ENCODE data around the gene SERPINB13.

Gene SERPINB13

DNA sequence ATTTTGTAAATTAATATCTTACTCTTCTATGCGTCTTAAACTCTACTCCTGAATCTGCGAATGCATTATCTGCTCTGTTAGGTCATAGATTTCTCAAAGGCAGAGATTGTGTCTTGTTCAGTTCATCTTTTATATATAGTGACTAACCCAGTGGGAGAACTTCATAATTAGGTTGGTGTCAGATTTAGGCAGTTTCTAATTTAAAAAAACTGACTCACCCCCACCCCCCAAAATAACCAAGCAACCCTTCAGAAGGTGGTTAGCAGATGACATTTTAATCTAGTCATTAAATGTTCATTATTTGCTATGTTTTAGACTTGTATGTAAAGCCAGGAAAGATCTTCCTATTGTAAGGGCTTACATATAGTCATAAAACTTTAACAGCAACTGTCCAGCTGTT is 34.6 kb upstream of the SERPINB13 start:
- Histone ChIP-seq H3K4me2 (ENCODE audit: insufficient read depth, low read length) (no peak overlapping the region), H3K9ac (ENCODE audit: low read depth, low read length) (no peak overlapping the region), H2AFZ (ENCODE audit: low read depth, low read length) (no peak overlapping the region), H3K9me3 (ENCODE audit: insufficient read depth, low read length, severe bottlenecking) (no peaks in the 10 kb centered on the region), H4K20me1 (ENCODE audit: insufficient read depth, low read length) (no peaks in the 10 kb centered on the region), H3K4me3 (ENCODE audit: low read depth in 1 of 2, low read length in 2 of 2) (no peak overlapping the region), H3K36me3 (ENCODE audit: insufficient read depth, low read length) (no peaks in the 10 kb centered on the region), H3K79me2 (ENCODE audit: insufficient read depth, low read length) (no peaks in the 10 kb centered on the region), H3K27me3 (ENCODE audit: insufficient read depth, low read length, poor library complexity) (peaks cover 40% of the 10 kb centered on the region), H3K27ac (ENCODE audit: low read length) (no peak overlapping the region), H3K4me1 (ENCODE audit: insufficient read depth, low read length) (no peaks in the 10 kb centered on the region)
- DNase-seq (no peak), ATAC-seq (ENCODE audit: insufficient read depth, low read depth) (no peak)
- TF ChIP-seq, protein P1, sequence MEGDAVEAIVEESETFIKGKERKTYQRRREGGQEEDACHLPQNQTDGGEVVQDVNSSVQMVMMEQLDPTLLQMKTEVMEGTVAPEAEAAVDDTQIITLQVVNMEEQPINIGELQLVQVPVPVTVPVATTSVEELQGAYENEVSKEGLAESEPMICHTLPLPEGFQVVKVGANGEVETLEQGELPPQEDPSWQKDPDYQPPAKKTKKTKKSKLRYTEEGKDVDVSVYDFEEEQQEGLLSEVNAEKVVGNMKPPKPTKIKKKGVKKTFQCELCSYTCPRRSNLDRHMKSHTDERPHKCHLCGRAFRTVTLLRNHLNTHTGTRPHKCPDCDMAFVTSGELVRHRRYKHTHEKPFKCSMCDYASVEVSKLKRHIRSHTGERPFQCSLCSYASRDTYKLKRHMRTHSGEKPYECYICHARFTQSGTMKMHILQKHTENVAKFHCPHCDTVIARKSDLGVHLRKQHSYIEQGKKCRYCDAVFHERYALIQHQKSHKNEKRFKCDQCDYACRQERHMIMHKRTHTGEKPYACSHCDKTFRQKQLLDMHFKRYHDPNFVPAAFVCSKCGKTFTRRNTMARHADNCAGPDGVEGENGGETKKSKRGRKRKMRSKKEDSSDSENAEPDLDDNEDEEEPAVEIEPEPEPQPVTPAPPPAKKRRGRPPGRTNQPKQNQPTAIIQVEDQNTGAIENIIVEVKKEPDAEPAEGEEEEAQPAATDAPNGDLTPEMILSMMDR (IDR thresholded peaks at IDR 0.05; ENCODE audit: borderline replicate concordance, extremely low read depth, low read length, poor library complexity, severe bottlenecking), result no peak
- no peak for TF ChIP-seq EZH2 (IDR thresholded peaks at IDR 0.05; ENCODE audit: borderline replicate concordance, low read depth, low read length, severe bottlenecking)

DNA sequence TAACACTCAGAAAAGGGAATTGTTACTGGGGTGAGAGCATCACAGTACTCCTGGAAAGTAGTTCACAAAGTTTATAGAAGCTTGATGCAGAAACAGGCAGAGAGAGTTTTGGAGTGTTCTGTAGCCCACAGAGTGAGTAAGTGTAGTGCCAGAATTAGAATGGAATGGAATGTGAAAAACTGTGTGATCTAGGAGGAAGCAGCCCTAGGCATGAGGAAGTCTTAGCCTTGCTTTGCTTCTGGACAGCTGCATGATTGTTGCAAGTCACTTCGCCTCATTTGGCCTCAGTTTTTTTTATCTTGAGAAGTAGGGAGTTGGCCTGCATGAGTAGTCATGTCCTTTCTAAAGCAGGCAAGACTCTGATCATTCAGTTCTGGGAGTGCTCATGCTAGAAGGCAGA is 34.1 kb upstream of the SERPINB13 start:
- Histone ChIP-seq H3K27ac (ENCODE audit: low read length) (no peak overlapping the region), H3K27me3 (ENCODE audit: insufficient read depth, low read length, poor library complexity) (peaks cover 38% of the 10 kb centered on the region), H3K36me3 (ENCODE audit: insufficient read depth, low read length) (no peaks in the 10 kb centered on the region), H3K79me2 (ENCODE audit: insufficient read depth, low read length) (no peaks in the 10 kb centered on the region), H4K20me1 (ENCODE audit: insufficient read depth, low read length) (no peaks in the 10 kb centered on the region), H3K9me3 (ENCODE audit: insufficient read depth, low read length, severe bottlenecking) (no peaks in the 10 kb centered on the region), H2AFZ (ENCODE audit: low read depth, low read length) (no peak overlapping the region), H3K4me3 (ENCODE audit: low read depth in 1 of 2, low read length in 2 of 2) (no peak overlapping the region), H3K4me2 (ENCODE audit: insufficient read depth, low read length) (no peak overlapping the region), H3K9ac (ENCODE audit: low read depth, low read length) (no peak overlapping the region), H3K4me1 (ENCODE audit: insufficient read depth, low read length) (no peaks in the 10 kb centered on the region)
- ATAC-seq (ENCODE audit: insufficient read depth, low read depth) (no peak), DNase-seq (no peak)
- TF ChIP-seq, protein P1 (IDR thresholded peaks at IDR 0.05; ENCODE audit: borderline replicate concordance, extremely low read depth, low read length, poor library complexity, severe bottlenecking), result no peak
- TF ChIP-seq EZH2 (IDR thresholded peaks at IDR 0.05; ENCODE audit: borderline replicate concordance, low read depth, low read length, severe bottlenecking), result no peak

DNA sequence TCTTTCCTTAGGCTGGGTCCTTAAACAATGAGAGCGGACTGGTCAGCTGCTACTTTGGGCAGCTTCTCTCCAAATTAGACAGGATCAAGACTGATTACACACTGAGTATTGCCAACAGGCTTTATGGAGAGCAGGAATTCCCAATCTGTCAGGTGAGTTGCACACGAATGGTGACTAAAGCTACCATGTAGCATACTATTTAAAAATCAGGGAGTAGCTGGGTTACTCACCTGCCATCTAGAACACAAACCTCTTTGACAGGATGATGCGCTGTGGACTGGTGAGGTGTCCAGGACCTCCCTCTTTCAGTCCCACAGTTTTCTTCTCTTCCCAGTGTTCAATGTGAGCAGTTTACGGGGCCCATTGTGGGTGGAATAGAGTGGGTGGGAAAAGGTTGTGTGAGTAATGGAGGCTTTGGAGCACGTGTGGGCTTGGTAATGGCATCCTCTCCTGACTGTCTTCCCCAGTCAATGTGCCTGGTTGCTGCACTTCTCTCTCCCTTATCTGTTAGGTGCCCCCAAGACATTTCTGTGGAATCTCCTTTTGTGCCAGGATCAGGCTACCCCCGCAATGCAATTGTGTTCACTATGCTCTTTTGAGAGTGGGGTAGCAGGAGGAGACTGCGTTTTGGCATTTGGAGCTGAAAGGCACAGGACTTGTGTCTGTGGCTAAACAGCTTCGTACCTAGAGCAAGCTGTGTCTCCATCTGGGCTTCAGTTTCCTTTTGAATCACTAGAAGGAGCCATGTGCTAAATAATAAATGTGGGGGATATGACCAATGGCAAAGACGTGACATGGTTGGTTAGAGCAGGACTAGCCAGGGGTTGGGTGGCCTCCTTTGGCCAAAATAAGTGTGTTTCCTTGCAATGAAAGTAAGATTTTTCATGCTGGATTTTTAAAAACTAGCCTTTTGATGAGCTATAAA is 27.3 kb upstream of the SERPINB13 start:
- H3K4me2 ChIP-seq (ENCODE audit: insufficient read depth, low read length), result no peak overlapping the region
- H3K9ac ChIP-seq (ENCODE audit: low read depth, low read length), result no peak overlapping the region
- no peak for TF ChIP-seq EZH2 (IDR thresholded peaks at IDR 0.05; ENCODE audit: borderline replicate concordance, low read depth, low read length, severe bottlenecking)
- TF ChIP-seq, protein P1 (IDR thresholded peaks at IDR 0.05; ENCODE audit: borderline replicate concordance, extremely low read depth, low read length, poor library complexity, severe bottlenecking), result no peak
- no peaks in the 10 kb centered on the region for H3K4me1 ChIP-seq (ENCODE audit: insufficient read depth, low read length)
- H3K27me3 ChIP-seq (ENCODE audit: insufficient read depth, low read length, poor library complexity), result peaks cover 16% of the 10 kb centered on the region
- H3K4me3 ChIP-seq (ENCODE audit: low read depth in 1 of 2, low read length in 2 of 2), result no peak overlapping the region
- H3K27ac ChIP-seq (ENCODE audit: low read length), result no peak overlapping the region
- no peaks in the 10 kb centered on the region for H3K36me3 ChIP-seq (ENCODE audit: insufficient read depth, low read length)
- H3K79me2 ChIP-seq (ENCODE audit: insufficient read depth, low read length), result no peaks in the 10 kb centered on the region
- ATAC-seq (ENCODE audit: insufficient read depth, low read depth), result no peak
- H2AFZ ChIP-seq (ENCODE audit: low read depth, low read length), result no peak overlapping the region
- H3K9me3 ChIP-seq (ENCODE audit: insufficient read depth, low read length, severe bottlenecking), result no peaks in the 10 kb centered on the region
- H4K20me1 ChIP-seq (ENCODE audit: insufficient read depth, low read length), result no peaks in the 10 kb centered on the region
- no peak for DNase-seq

Measured in DND-41 (cell line).